Heart right ventricle (tissue), 16 donors: ENCODE measurements around the gene KAT2A. TPM values are rescaled to one million over a fixed set of nuclear protein-coding genes. Genes with fewer than 3 reads are reported as not detected.

ENCODE experiments used
- ATAC-seq, 8 donors: fragments of 200-7000 bp; cut with Tn5 transposase; one replicate each; pipeline ENCODE4 v1.9.1; 2020; ENCODE audit warnings: mild to moderate bottlenecking in 8 of 8, moderate library complexity in 8 of 8, moderate number of reproducible peaks in 1 of 8
- DNase-seq, 2 donors: peaks; one replicate each; pipeline ENCODE4 v3.0.0-alpha.2; 2020
- H3K27ac ChIP-seq, 10 donors: fragments of 200-600 bp; sonication (generic) in 2 of 10; one replicate each; pipeline versions ENCODE4 v1.5.0 to v1.8.0; 2020 to 2022; ENCODE audit warnings: mild to moderate bottlenecking in 3 of 10
- H3K27me3 ChIP-seq, 7 donors: fragments of 200-600 bp; one replicate each; pipeline ENCODE4 v1.8.0; 2021 to 2022; ENCODE audit warnings: mild to moderate bottlenecking in 2 of 7
- H3K36me3 ChIP-seq, 9 donors: fragments of 200-600 bp; sonication (generic) in 1 of 9; one replicate each; pipeline versions ENCODE4 v1.5.0 to v1.8.0; 2020 to 2022; ENCODE audit warnings: mild to moderate bottlenecking in 2 of 9
- H3K4me1 ChIP-seq, 9 donors: fragments of 200-600 bp; sonication (generic) in 1 of 9; one replicate each; pipeline versions ENCODE4 v1.5.0 to v1.8.0; 2020 to 2022; ENCODE audit warnings: mild to moderate bottlenecking in 4 of 9
- H3K4me3 ChIP-seq, 10 donors: fragments of 200-600 bp; sonication (generic) in 2 of 10; one replicate each; pipeline versions ENCODE4 v1.5.0 to v1.8.0; 2020 to 2022; ENCODE audit warnings: mild to moderate bottlenecking in 7 of 10, moderate library complexity in 2 of 10
- H3K9me3 ChIP-seq, 11 donors: fragments of 200-600 bp in 10 of 11; sonication (generic) in 2 of 11; one replicate each; pipeline versions ENCODE4 v1.5.0 to v1.8.0; 2013 to 2022; ENCODE audit warnings: mild to moderate bottlenecking in 2 of 11, control low read depth in 1 of 11, moderate library complexity in 1 of 11
- CTCF ChIP-seq, 9 donors: fragments of 200-600 bp; sonication (generic) in 2 of 9; IDR thresholded peaks; one replicate each; pipeline versions ENCODE4 v1.5.0 to v1.8.0; 2021 to 2022; ENCODE audit warnings: antibody characterized with exemption in 9 of 9, mild to moderate bottlenecking in 5 of 9, moderate library complexity in 1 of 9
- WGBS, 2 donors: extraction: QIAGEN DNeasy Blood & Tissue Kit; methylation state at CpG; one replicate each; pipeline ENCODE4 v1.1.7; 2013; ENCODE audit warnings: inconsistent platforms in 1 of 2; 5-methylcytosine and 5-hydroxymethylcytosine counted together
- intact Hi-C, 10 donors: fragments of 100-400 bp; cut with DNase I; formaldehyde crosslinking; loops; one replicate each; pipeline versions ENCODE4 v1.11.1 to v1.14.2; 2022
- polyA plus RNA-seq, 2 donors: library from polyadenylated mRNA; stranded (reverse); fragments of 200-250 nt; gene quantifications; one replicate each; pipeline ENCODE4 v1.2.3, GENCODE V29; 2013
- total RNA-seq, 10 donors: library from RNA; stranded (reverse); fragmentation: NEBNext Ultra II Directional in 3 of 10; extraction: Animal tissue kit (Norgen Biotek cat#: 25700) in 3 of 10; gene quantifications; one replicate each; pipeline versions ENCODE4 v1.2.1 to v1.2.4, GENCODE V29; 2021 to 2023
- donor health status: Arrhythmogenic right ventricular cardiomyopathy.
- donor health status: ischemic (EF 13 %, LVEDD 7.1; RV severe dilation, severe dysfunction).
- donor health status: healthy with polysubstance abuse.
- donor health status: DM: no; HTN: yes; CAD: no.
- donor health status: DM: no; HTN: no; CAD: no.
- donor health status: ischemic (EF 25% LVEDD 6.9; RV normal size, moderate dysfunction).
- donor health status: ischemic (EF 25% LVEDD 5.7; RV mildly dilated, moderate dysfunction).
- donor health status: healthy.
- donor health status: DM: yes; HTN: yes; CAD: no.
- donor health status: Ischemic cardiomyopathy.
- donor health status: ischemic (EF 35%, LVEDD 5.7; RV mildly dilated, moderate dysfunction).
- donor health status: nonischemic (EF 11% LVEDD 7.7; RV severe dilation, severe dysfunction).
- donor health status: DM: yes; HTN: yes; CAD: no.
- donor health status: PGD.
- donor health status: ischemic (EF 29% LVEDD 5.4; RV normal size, mild dysfunction).
- donor health status: nonischemic (EF 23%, LVEDD 6.1; RV moderate dilation, normal function).

KAT2A gene
- total and polyA plus RNA-seq, 12 donors: 9.3 to 118 (median 15.0) TPM

GRCh38 chr17:42132941-42133340, 11.8 kb upstream of the KAT2A start:
- intact Hi-C loops: loop anchor here in 1 of 10 donors (5.0 kb wide), 1 partner anchor 49 kb away; the partner anchor contains the start of gene KCNH4
- TF ChIP-seq CTCF (IDR thresholded peaks at IDR 0.05): no peak
- Histone ChIP-seq H3K4me1 (peaks cover 43 to 98% (median 90%) of the 10 kb centered on the region in 9 donors), H3K4me3 (peak overlapping the region in 3 of 10 donors; percentile 1 to 25 (median 9)), H3K36me3 (peaks cover 0 to 58% (median 18%) of the 10 kb centered on the region in 9 donors), H3K9me3 (no peaks in the 10 kb centered on the region), H3K27ac (peak overlapping the region; percentile 66 to 87 (median 80)), H3K27me3 (no peaks in the 10 kb centered on the region)
- peak in 1 of 2 donors; percentile 46 for DNase-seq
- 41 to 42% methylated on average over 3 of the region's 3 CpGs for WGBS, 2 donors
- peak; percentile 13 to 56 (median 32) for ATAC-seq

- ATAC-seq: peak in 4 of 8 donors; percentile 32 to 56 (median 40)
- WGBS, 2 donors: 48 to 58% methylated on average over 4 of the region's 4 CpGs
Observed at GRCh38 chr17:42131981-42132432, 10.8 kb upstream of the KAT2A start.

GRCh38 chr17:42131232-42131631, 10.1 kb upstream of the KAT2A start:
- peaks cover 43 to 81% (median 74%) of the 10 kb centered on the region in 9 donors for H3K4me1 ChIP-seq
- no peak for ATAC-seq
- no peak for DNase-seq
- intact Hi-C loops: loop anchor here in 1 of 10 donors (5.0 kb wide), 1 partner anchor 51 kb away; the partner anchor contains the start of gene KCNH4
- peak overlapping the region; percentile 47 to 85 (median 80) for H3K27ac ChIP-seq
- no peak for TF ChIP-seq CTCF (IDR thresholded peaks at IDR 0.05)
- WGBS, 2 donors: 95 to 96% methylated on average over 4 of the region's 4 CpGs
- H3K4me3 ChIP-seq: no peak overlapping the region
- no peaks in the 10 kb centered on the region for H3K27me3 ChIP-seq
- H3K36me3 ChIP-seq: peaks cover 0 to 62% (median 28%) of the 10 kb centered on the region in 9 donors
- no peaks in the 10 kb centered on the region for H3K9me3 ChIP-seq

More at GRCh38 chr17:42131981-42132432, 10.8 kb upstream of the KAT2A start:
- peaks cover 0 to 61% (median 23%) of the 10 kb centered on the region in 9 donors for H3K36me3 ChIP-seq
- peak overlapping the region; percentile 47 to 87 (median 80) for H3K27ac ChIP-seq
- no peaks in the 10 kb centered on the region for H3K9me3 ChIP-seq
- no peak for DNase-seq
- no peak for TF ChIP-seq CTCF (IDR thresholded peaks at IDR 0.05)
- H3K4me3 ChIP-seq: peak overlapping the region in 3 of 10 donors; percentile 1 to 25 (median 17)
- intact Hi-C loops: loop anchor here in 1 of 10 donors (5.0 kb wide), 1 partner anchor 50 kb away; the partner anchor contains the start of gene KCNH4
- H3K27me3 ChIP-seq: no peaks in the 10 kb centered on the region
- peaks cover 43 to 89% (median 82%) of the 10 kb centered on the region in 9 donors for H3K4me1 ChIP-seq

GRCh38 chr17:42130310-42130936, 9.3 kb upstream of the KAT2A start:
- no peak for ATAC-seq
- no peaks in the 10 kb centered on the region for H3K27me3 ChIP-seq
- H3K36me3 ChIP-seq: peaks cover 0 to 70% (median 35%) of the 10 kb centered on the region in 9 donors
- H3K9me3 ChIP-seq: no peaks in the 10 kb centered on the region
- DNase-seq: no peak
- peaks cover 37 to 73% (median 66%) of the 10 kb centered on the region in 9 donors for H3K4me1 ChIP-seq
- H3K4me3 ChIP-seq: no peak overlapping the region
- H3K27ac ChIP-seq: peak overlapping the region; percentile 72 to 85 (median 80)
- intact Hi-C loops: loop anchor here in 1 of 10 donors (5.0 kb wide), 1 partner anchor 52 kb away; the partner anchor contains the start of gene KCNH4
- 95% methylated on average over 16 of the region's 16 CpGs for WGBS, 2 donors
- peak in 1 of 9 donors; percentile 18 for TF ChIP-seq CTCF (IDR thresholded peaks at IDR 0.05)
